ENCODE results near the gene PHF1. TPM values are rescaled to one million over a fixed set of nuclear protein-coding genes. Genes with fewer than 3 reads are reported as not detected.

PHF1 gene
- total RNA-seq, 1 donor from 2014 or later: 58.1 TPM

DNA sequence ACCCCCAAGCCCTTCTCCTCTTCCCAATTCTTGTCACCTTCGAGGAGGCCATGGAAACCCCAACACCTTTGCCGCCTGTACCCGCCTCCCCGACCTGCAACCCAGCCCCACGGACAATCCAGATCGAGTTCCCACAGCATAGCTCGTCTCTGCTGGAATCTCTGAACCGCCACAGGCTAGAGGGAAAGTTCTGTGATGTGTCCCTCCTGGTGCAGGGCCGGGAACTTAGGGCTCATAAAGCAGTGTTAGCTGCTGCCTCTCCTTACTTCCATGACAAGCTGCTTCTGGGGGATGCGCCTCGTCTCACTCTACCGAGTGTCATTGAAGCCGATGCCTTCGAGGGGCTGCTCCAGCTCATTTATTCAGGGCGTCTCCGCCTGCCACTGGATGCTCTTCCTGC, 44.2 kb downstream of the PHF1 start:
- peaks cover 2% of the 10 kb centered on the region for H3K36me3 Mint-ChIP-seq (ENCODE audit: insufficient read depth)
- H3K27ac Mint-ChIP-seq: peak overlapping the region; percentile 87
- no peaks in the 10 kb centered on the region for H3K9me3 Mint-ChIP-seq (ENCODE audit: low read depth)
- TF ChIP-seq, protein P1, sequence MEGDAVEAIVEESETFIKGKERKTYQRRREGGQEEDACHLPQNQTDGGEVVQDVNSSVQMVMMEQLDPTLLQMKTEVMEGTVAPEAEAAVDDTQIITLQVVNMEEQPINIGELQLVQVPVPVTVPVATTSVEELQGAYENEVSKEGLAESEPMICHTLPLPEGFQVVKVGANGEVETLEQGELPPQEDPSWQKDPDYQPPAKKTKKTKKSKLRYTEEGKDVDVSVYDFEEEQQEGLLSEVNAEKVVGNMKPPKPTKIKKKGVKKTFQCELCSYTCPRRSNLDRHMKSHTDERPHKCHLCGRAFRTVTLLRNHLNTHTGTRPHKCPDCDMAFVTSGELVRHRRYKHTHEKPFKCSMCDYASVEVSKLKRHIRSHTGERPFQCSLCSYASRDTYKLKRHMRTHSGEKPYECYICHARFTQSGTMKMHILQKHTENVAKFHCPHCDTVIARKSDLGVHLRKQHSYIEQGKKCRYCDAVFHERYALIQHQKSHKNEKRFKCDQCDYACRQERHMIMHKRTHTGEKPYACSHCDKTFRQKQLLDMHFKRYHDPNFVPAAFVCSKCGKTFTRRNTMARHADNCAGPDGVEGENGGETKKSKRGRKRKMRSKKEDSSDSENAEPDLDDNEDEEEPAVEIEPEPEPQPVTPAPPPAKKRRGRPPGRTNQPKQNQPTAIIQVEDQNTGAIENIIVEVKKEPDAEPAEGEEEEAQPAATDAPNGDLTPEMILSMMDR (IDR thresholded peaks at IDR 0.05; ENCODE audit: unreplicated experiment): no peak
- DNase-seq (ENCODE audit: low spot score, unreplicated experiment): no peak
- peak overlapping the region; percentile 95 for H3K4me3 Mint-ChIP-seq (ENCODE audit: low read depth)
- no peaks in the 10 kb centered on the region for H3K27me3 Mint-ChIP-seq
- H3K4me1 Mint-ChIP-seq (ENCODE audit: low read depth): peaks cover 13% of the 10 kb centered on the region

DNA sequence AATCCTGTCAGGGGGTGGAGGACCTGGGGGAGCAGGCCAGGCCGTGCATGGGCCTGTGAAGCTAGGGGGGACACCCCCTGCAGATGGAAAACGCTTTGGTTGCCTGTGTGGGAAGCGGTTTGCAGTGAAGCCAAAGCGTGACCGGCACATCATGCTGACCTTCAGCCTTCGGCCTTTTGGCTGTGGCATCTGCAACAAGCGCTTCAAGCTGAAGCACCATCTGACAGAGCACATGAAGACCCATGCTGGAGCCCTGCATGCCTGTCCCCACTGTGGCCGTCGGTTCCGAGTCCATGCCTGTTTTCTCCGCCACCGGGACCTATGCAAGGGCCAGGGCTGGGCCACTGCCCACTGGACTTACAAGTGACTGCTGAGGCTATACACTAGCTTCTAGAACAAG, 45.3 kb downstream of the PHF1 start:
- H3K27me3 Mint-ChIP-seq: no peaks in the 10 kb centered on the region
- TF ChIP-seq, protein P1 (IDR thresholded peaks at IDR 0.05; ENCODE audit: unreplicated experiment): no peak
- H3K4me1 Mint-ChIP-seq (ENCODE audit: low read depth): peaks cover 13% of the 10 kb centered on the region
- DNase-seq (ENCODE audit: low spot score, unreplicated experiment): no peak
- no peaks in the 10 kb centered on the region for H3K9me3 Mint-ChIP-seq (ENCODE audit: low read depth)
- H3K27ac Mint-ChIP-seq: no peak overlapping the region
- peak overlapping the region; percentile 95 for H3K4me3 Mint-ChIP-seq (ENCODE audit: low read depth)
- H3K36me3 Mint-ChIP-seq (ENCODE audit: insufficient read depth): peaks cover 2% of the 10 kb centered on the region

DNA sequence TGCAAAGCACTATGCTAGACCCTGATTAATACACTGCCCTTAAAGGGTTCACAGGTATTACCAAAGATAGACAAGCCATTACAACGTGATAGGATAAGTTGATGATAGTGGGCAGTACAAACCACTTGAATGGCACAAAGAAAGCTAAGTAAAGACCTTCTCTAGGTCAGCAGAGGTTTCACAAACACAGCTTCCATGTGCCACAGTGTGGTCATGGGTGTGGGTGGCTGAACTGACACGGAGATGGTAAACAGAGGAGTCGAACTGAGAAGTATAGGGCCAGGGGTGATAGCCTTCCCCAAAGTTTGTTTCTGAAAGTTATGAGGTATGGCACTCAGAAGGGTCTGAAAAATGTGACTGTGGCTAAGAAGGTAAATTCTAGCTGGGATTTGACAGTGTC, 47.9 kb downstream of the PHF1 start:
- no peaks in the 10 kb centered on the region for H3K9me3 Mint-ChIP-seq (ENCODE audit: low read depth)
- peaks cover 10% of the 10 kb centered on the region for H3K4me1 Mint-ChIP-seq (ENCODE audit: low read depth)
- no peak overlapping the region for H3K27ac Mint-ChIP-seq
- no peak for DNase-seq (ENCODE audit: low spot score, unreplicated experiment)
- peaks cover 12% of the 10 kb centered on the region for H3K27me3 Mint-ChIP-seq
- TF ChIP-seq, protein P1 (IDR thresholded peaks at IDR 0.05; ENCODE audit: unreplicated experiment): no peak
- H3K4me3 Mint-ChIP-seq (ENCODE audit: low read depth): no peak overlapping the region
- H3K36me3 Mint-ChIP-seq (ENCODE audit: insufficient read depth): peaks cover 2% of the 10 kb centered on the region

DNA sequence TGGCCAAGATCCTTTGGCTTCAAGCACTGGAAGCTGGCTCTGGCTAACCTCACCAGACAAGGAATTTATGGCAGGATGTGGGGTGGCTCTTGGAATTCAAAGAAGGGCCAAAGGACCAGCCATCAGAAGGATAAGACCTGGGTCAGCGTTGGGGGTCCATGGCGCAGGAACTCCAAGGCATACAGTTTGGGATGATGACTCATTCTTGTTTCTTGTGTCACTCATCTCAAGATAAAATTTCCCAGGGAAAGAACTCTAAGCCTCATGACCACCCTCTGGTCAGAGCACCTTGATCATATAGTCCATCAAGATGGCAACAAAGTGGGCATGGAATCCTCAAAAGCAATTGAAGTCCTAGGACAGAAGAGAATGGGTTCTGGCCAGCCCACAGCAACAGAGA, 48.4 kb downstream of the PHF1 start:
- TF ChIP-seq, protein P1 (IDR thresholded peaks at IDR 0.05; ENCODE audit: unreplicated experiment): no peak
- no peak overlapping the region for H3K4me3 Mint-ChIP-seq (ENCODE audit: low read depth)
- H3K27ac Mint-ChIP-seq: no peak overlapping the region
- H3K27me3 Mint-ChIP-seq: peaks cover 13% of the 10 kb centered on the region
- no peak for DNase-seq (ENCODE audit: low spot score, unreplicated experiment)
- H3K36me3 Mint-ChIP-seq (ENCODE audit: insufficient read depth): peaks cover 2% of the 10 kb centered on the region
- H3K9me3 Mint-ChIP-seq (ENCODE audit: low read depth): no peaks in the 10 kb centered on the region
- peaks cover 8% of the 10 kb centered on the region for H3K4me1 Mint-ChIP-seq (ENCODE audit: low read depth)

Small RNA genes within 50 kb of the gene (microRNA-seq; reads per million reads assigned to microRNA genes)
- gene MIR5004 (ENCODE audit: borderline number of aligned reads, unreplicated experiment): not detected

Other genes starting within 250 kb of the PHF1 start
- gene COL11A2, start 218.5 kb upstream of the PHF1 start, total RNA-seq: 4.3 and 5.3 TPM in 2 replicates
- gene RXRB, start 210.3 kb upstream of the PHF1 start, total RNA-seq: 44.3 and 47.1 TPM in 2 replicates
- gene SLC39A7, start 210.1 kb upstream of the PHF1 start, total RNA-seq: 108 and 109 TPM in 2 replicates
- gene HSD17B8, start 206.4 kb upstream of the PHF1 start, total RNA-seq: 7.0 and 9.2 TPM in 2 replicates
- 56.2 and 62.4 TPM in 2 replicates for gene RING1, start 202.5 kb upstream of the PHF1 start, total RNA-seq
- 77.2 and 81.7 TPM in 2 replicates for gene VPS52, start 139.1 kb upstream of the PHF1 start, total RNA-seq
- gene RPS18, start 138.9 kb upstream of the PHF1 start, total RNA-seq: 1,974 and 2,131 TPM in 2 replicates
- 5.3 and 5.7 TPM in 2 replicates for gene B3GALT4, start 133.9 kb upstream of the PHF1 start, total RNA-seq
- 47.5 and 53.4 TPM in 2 replicates for gene WDR46, start 121.8 kb upstream of the PHF1 start, total RNA-seq
- gene PFDN6, start 121.4 kb upstream of the PHF1 start, total RNA-seq: 46.1 and 52.1 TPM in 2 replicates
- 175 and 196 TPM in 2 replicates for gene RGL2, start 112.1 kb upstream of the PHF1 start, total RNA-seq
- 20.2 and 22.3 TPM in 2 replicates for gene TAPBP, start 96.9 kb upstream of the PHF1 start, total RNA-seq
- gene ZBTB22, start 93.3 kb upstream of the PHF1 start, total RNA-seq: 27.3 and 28.1 TPM in 2 replicates
- gene DAXX, start 88.1 kb upstream of the PHF1 start, total RNA-seq: 47.5 and 48.4 TPM in 2 replicates
- 45.5 and 46.6 TPM in 2 replicates for gene KIFC1, start 19.2 kb upstream of the PHF1 start, total RNA-seq
- gene CUTA, start 7.1 kb downstream of the PHF1 start, total RNA-seq: 252 and 264 TPM in 2 replicates
- gene SYNGAP1, start 9.1 kb downstream of the PHF1 start, total RNA-seq: 59.9 and 60.3 TPM in 2 replicates
- 15.4 and 15.7 TPM in 2 replicates for gene ZBTB9, start 43.6 kb downstream of the PHF1 start, total RNA-seq
- 21.0 and 22.4 TPM in 2 replicates for gene BAK1, start 169.3 kb downstream of the PHF1 start, total RNA-seq
- 28.3 and 30.4 TPM in 2 replicates for gene ITPR3, start 210.3 kb downstream of the PHF1 start, total RNA-seq

Measured in progenitor cell of endocrine pancreas (in vitro differentiated cells).